Uterus (tissue), 4 donors: ENCODE results near the gene KLF11. TPM values are rescaled to one million over a fixed set of nuclear protein-coding genes. Genes with fewer than 3 reads are reported as not detected.

ENCODE experiments used
- DNase-seq, 2 donors: peaks; one replicate each; pipeline ENCODE4 v3.0.0-alpha.2; 2019 to 2020
- H3K27ac ChIP-seq, 2 donors: fragments of 200-600 bp; sonication (generic); 1 replicate in 1 of 2; 2 replicates in 1 of 2; pipeline ENCODE4 v1.5.1; 2016 to 2018
- H3K27me3 ChIP-seq, 2 donors: fragments of 200-600 bp; sonication (generic); one replicate each; pipeline ENCODE4 v1.5.1; 2018 to 2019; ENCODE audit warnings: control low read depth in 1 of 2
- H3K36me3 ChIP-seq, 2 donors: fragments of 200-600 bp; sonication (generic); one replicate each; pipeline ENCODE4 v1.5.1; 2019; ENCODE audit warnings: control low read depth in 1 of 2
- H3K4me1 ChIP-seq, 2 donors: fragments of 200-600 bp; sonication (generic); one replicate each; pipeline ENCODE4 v1.5.1; 2018 to 2019; ENCODE audit warnings: control low read depth in 1 of 2
- H3K4me3 ChIP-seq, 2 donors: fragments of 200-600 bp; sonication (generic); 1 replicate in 1 of 2; 2 replicates in 1 of 2; pipeline ENCODE4 v1.5.1; 2018 to 2019; ENCODE audit warnings: mild to moderate bottlenecking in 1 of 2
- H3K9me3 ChIP-seq, 2 donors: fragments of 200-600 bp; sonication (generic); one replicate each; pipeline ENCODE4 v1.5.1; 2019; ENCODE audit warnings: control low read depth in 1 of 2
- POLR2A ChIP-seq, 2 donors: fragments of 450-650 bp; IDR thresholded peaks; one replicate each; pipeline ENCODE4 v1.6.1; 2016; ENCODE audit warnings: antibody characterized with exemption in 2 of 2, mild to moderate bottlenecking in 1 of 2, moderate library complexity in 1 of 2
- intact Hi-C: fragments of 100-400 bp; cut with DNase I; formaldehyde crosslinking; loops from one replicate; pipeline ENCODE4 v1.15.1; 2023; ENCODE audit warnings: low total_unique reads
- small RNA-seq: library from RNA; depleted of rRNA; stranded (forward); fragments of <200 nt; gene quantifications from one replicate; pipeline ENCODE3, GENCODE V24; 2016
- total RNA-seq, 4 donors: library from RNA; depleted of rRNA in 3 of 4; stranded (reverse); fragments of >200 nt in 3 of 4; gene quantifications; one replicate each; pipeline versions ENCODE4 v1.1.0 to v1.2.4, GENCODE V29; 2014 to 2023
- TF ChIP-seq, protein P1 (sequence below), 4 experiments: fragments of 200-600 bp in 2 of 4; fragments of 450-650 bp in 2 of 4; sonication (generic) in 2 of 4; IDR thresholded peaks; one replicate each; pipeline ENCODE4 v1.5.1; 2016 to 2019; ENCODE audit warnings: antibody characterized with exemption in 4 of 4, mild to moderate bottlenecking in 2 of 4, moderate library complexity in 1 of 4
- donor health status: DM: yes; HTN: yes; CAD: no.

KLF11 gene
- total RNA-seq, 4 donors from 2014 or later: 23.4 to 49.9 (median 31.7) TPM

DNA sequence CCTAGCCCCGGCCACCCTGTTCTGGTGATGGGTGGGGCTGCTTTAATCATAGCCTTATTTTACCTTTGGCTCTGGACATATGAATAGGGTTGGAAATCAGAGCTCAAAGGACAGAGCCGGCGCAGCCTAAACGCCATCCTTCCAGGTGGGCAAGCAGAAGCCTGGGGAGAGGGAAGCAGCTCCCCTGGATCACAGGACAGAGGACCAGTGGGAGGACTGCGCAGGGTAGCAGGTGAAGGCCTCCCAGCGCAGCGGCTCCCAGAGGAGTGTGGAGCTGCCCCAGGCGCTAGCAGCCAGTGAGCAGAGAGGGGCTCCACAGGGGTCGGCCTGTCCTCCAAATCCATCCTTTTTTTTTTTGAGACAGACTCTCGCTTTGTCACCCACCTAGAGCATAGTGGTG is 53.3 kb downstream of the KLF11 start:
- Histone ChIP-seq H3K27ac (no peak overlapping the region), H3K9me3 (no peaks in the 10 kb centered on the region), H3K4me1 (no peaks in the 10 kb centered on the region), H3K36me3 (no peaks in the 10 kb centered on the region), H3K4me3 (no peak overlapping the region), H3K27me3 (no peaks in the 10 kb centered on the region)
- no peak for TF ChIP-seq POLR2A (IDR thresholded peaks at IDR 0.05)
- TF ChIP-seq, protein P1, sequence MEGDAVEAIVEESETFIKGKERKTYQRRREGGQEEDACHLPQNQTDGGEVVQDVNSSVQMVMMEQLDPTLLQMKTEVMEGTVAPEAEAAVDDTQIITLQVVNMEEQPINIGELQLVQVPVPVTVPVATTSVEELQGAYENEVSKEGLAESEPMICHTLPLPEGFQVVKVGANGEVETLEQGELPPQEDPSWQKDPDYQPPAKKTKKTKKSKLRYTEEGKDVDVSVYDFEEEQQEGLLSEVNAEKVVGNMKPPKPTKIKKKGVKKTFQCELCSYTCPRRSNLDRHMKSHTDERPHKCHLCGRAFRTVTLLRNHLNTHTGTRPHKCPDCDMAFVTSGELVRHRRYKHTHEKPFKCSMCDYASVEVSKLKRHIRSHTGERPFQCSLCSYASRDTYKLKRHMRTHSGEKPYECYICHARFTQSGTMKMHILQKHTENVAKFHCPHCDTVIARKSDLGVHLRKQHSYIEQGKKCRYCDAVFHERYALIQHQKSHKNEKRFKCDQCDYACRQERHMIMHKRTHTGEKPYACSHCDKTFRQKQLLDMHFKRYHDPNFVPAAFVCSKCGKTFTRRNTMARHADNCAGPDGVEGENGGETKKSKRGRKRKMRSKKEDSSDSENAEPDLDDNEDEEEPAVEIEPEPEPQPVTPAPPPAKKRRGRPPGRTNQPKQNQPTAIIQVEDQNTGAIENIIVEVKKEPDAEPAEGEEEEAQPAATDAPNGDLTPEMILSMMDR (IDR thresholded peaks at IDR 0.05): no peak
- no peak for DNase-seq
- intact Hi-C loops: no loop called here

DNA sequence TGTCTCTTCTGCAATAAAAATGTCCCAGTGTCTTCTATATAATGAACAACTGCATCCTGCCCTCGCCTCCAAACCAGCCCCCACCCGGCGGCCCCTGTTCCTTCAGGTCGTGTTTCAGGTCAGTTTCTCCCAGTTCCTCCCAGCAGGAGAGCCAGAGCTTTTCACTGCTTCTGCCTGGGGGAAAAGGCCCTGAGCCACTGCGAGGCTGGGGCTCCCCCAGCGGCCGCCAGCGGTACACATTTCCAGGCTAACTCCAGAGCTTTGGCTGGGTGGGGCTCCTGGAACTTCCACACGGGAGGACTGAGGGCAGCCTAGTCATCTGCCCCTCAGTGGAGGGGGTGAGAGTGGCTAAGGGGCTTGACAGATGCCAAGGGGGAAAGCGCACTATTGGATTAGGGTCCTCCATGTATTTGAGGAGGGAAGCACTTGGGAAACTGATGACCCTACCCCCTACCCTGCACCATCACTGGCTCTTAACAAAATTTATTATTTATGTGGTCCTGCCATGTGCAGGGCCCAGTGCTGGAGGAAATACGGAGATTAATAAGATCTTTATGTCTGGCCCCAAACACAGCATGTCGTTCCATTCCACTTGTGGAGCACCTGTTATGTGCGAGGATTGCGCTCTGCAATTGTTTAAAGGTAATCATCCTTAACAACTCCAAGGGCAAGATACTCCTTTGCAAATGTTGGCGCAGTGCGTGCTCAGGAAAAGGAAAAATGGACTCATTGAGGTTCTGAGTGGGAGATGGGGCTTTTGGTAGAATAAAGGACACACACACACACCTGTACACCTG is 54.2 kb downstream of the KLF11 start:
- Histone ChIP-seq H3K36me3 (no peaks in the 10 kb centered on the region), H3K27ac (no peak overlapping the region), H3K9me3 (no peaks in the 10 kb centered on the region), H3K4me3 (no peak overlapping the region), H3K27me3 (no peaks in the 10 kb centered on the region), H3K4me1 (no peaks in the 10 kb centered on the region)
- peak; percentile 56 to 69 for DNase-seq
- intact Hi-C loops: no loop called here
- TF ChIP-seq POLR2A (IDR thresholded peaks at IDR 0.05): no peak
- TF ChIP-seq, protein P1 (IDR thresholded peaks at IDR 0.05): peak; percentile 85 to 98 (median 92)

DNA sequence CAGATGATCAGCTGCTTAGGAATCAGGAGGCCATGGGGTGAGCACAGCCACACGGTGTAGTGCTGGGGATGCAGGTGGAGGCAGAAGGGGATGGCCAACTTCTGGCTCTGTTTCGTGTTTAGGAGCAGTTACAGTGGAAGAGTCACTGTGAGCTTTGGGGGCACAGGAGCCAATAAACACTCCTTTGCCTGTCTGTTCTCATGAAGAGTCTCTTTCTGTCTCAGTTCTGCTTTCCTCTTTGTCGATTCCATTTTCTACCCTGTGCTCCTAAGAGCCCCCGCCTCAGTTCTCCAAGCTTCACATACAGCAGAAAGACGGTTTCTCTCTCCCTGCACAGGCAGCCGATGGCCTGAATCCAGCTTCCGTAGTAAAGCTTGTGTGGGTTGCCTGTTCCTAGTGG is 58.1 kb downstream of the KLF11 start:
- Histone ChIP-seq H3K36me3 (no peaks in the 10 kb centered on the region), H3K27me3 (no peaks in the 10 kb centered on the region)

DNA sequence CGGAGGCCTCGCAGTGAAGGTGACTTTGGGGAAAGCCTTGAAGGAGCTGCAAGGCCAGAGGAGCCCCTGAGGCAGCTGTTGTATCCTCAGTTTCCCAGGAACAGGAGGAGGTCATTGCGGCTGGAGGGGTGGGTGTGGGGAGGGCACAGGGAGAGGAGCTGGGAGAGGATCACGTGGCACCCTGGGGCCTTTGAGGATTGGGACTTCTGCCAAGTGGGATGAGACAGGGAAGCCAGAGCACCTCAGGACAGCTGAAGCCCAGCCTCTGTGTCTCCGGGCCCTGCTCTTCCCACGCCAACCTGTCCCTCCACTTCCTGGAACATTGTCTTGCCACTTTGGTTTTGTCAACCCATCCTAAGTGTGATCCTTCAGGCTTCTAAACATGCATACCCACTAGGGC is 59.8 kb downstream of the KLF11 start:
- intact Hi-C loops: no loop called here
- Histone ChIP-seq H3K9me3 (no peaks in the 10 kb centered on the region), H3K27ac (no peak overlapping the region), H3K4me3 (no peak overlapping the region), H3K4me1 (no peaks in the 10 kb centered on the region), H3K27me3 (no peaks in the 10 kb centered on the region), H3K36me3 (no peaks in the 10 kb centered on the region)
- DNase-seq: no peak
- TF ChIP-seq POLR2A (IDR thresholded peaks at IDR 0.05): no peak
- TF ChIP-seq, protein P1 (IDR thresholded peaks at IDR 0.05): no peak

More for the DNA sequence above, 58.1 kb downstream of the KLF11 start:
- no peak overlapping the region for H3K4me3 ChIP-seq
- H3K9me3 ChIP-seq: no peaks in the 10 kb centered on the region
- TF ChIP-seq, protein P1 (IDR thresholded peaks at IDR 0.05): no peak
- no peak for TF ChIP-seq POLR2A (IDR thresholded peaks at IDR 0.05)
- intact Hi-C loops: no loop called here
- no peak overlapping the region for H3K27ac ChIP-seq
- H3K4me1 ChIP-seq: no peaks in the 10 kb centered on the region
- DNase-seq: no peak

Small RNA genes lying within 50 kb of the gene (small RNA-seq; reads per million reads assigned to genes)
- gene RF00568: not detected

Other genes starting within 250 kb of the KLF11 start
- gene TAF1B, start 200.1 kb upstream of the KLF11 start, total RNA-seq: 10 to 100 TPM in 2 of 4 donors, 1 to 10 TPM in 2; 5.1 to 53.6 (median 19.0) TPM
- 1 to 10 TPM in 2 of 4 donors, under 1 TPM in 2; 0.24 to 2.8 (median 1.4) TPM for gene GRHL1, start 91.9 kb upstream of the KLF11 start, total RNA-seq
- gene CYS1, start 36.9 kb downstream of the KLF11 start, total RNA-seq: 10 to 100 TPM in 2 of 4 donors, 1 to 10 TPM in 2; 7.2 to 15.5 (median 11.2) TPM
- 10 to 100 TPM in 1 of 4 donors, not detected in 3; 27.2 TPM for gene RRM2, start 79.2 kb downstream of the KLF11 start, total RNA-seq